BLaER1 treated with 17β-estradiol and CSF1 and Interleukin-3, amounts not matched to agents 10 nM and 100 nM (cell line): Measurements from ENCODE around the gene CTXN1.
A peak's percentile ranks its signal among the peaks of the same experiment; 100 is the strongest.
"Not testable (repeated sequence)": the region's sequence is repeated elsewhere in the genome, so short reads cannot be mapped to it uniquely, and the experiment has no call there.

ENCODE experiments used
- H3K27ac ChIP-seq, 11 experiments: shearing (Covaris generic); formaldehyde crosslinking; 2 replicates each; pipeline ENCODE4 v1.8.1; 2022
- H3K27me3 ChIP-seq, 11 experiments: shearing (Covaris generic); formaldehyde crosslinking; 2 replicates each; pipeline ENCODE4 v1.8.1; 2022
- H3K36me3 ChIP-seq, 11 experiments: shearing (Covaris generic); formaldehyde crosslinking; 2 replicates each; pipeline ENCODE4 v1.8.1; 2022
- H3K4me1 ChIP-seq, 10 experiments: shearing (Covaris generic); formaldehyde crosslinking; 2 replicates each; pipeline ENCODE4 v1.8.1; 2022
- H3K4me2 ChIP-seq, 11 experiments: shearing (Covaris generic); formaldehyde crosslinking; 2 replicates each; pipeline ENCODE4 v1.8.1; 2022
- H3K4me3 ChIP-seq, 10 experiments: shearing (Covaris generic); formaldehyde crosslinking; 2 replicates each; pipeline ENCODE4 v1.8.1; 2022
- H3K9ac ChIP-seq, 11 experiments: shearing (Covaris generic); formaldehyde crosslinking; 2 replicates each; pipeline ENCODE4 v1.8.1; 2022
- H3K9me3 ChIP-seq, 11 experiments: shearing (Covaris generic); formaldehyde crosslinking; replicated peaks in 1 of 11; 2 replicates each; pipeline ENCODE4 v1.8.1; 2022
- H4K20me1 ChIP-seq, 11 experiments: shearing (Covaris generic); formaldehyde crosslinking; 2 replicates each; pipeline ENCODE4 v1.8.1; 2022
- Cebpa-rat ChIP-seq, 11 experiments: shearing (Covaris generic); IDR thresholded peaks; 2 replicates each; pipeline ENCODE4 v1.8.1; 2022

The CTXN1 gene

GRCh38 chr19:7968008-7968795, 42.3 kb upstream of the CTXN1 start:
- Histone ChIP-seq H4K20me1 (peaks cover 13 to 99% (median 67%) of the 10 kb centered on the region in 11 experiments; a peak in 21 of 22 replicates), H3K9ac (peak overlapping the region in 1 of 11 experiments; percentile 21; a peak in 3 of 22 replicates), H3K36me3 (peaks cover 83 to 100% (median 99%) of the 10 kb centered on the region in 11 experiments), H3K4me2 (no peak overlapping the region), H3K9me3 (no peaks in the 10 kb centered on the region), H3K4me3 (no peak overlapping the region), H3K27ac (peak overlapping the region in 1 of 11 experiments; percentile 19; a peak in 2 of 22 replicates), H3K4me1 (no peaks in the 10 kb centered on the region), H3K27me3 (no peaks in the 10 kb centered on the region)
- no peak for TF ChIP-seq Cebpa-rat (IDR thresholded peaks at IDR 0.05)

- Histone ChIP-seq H4K20me1 (peaks cover 3 to 98% (median 59%) of the 10 kb centered on the region in 11 experiments; a peak in 21 of 22 replicates), H3K4me3 (no peak overlapping the region), H3K4me2 (no peak overlapping the region), H3K27me3 (no peaks in the 10 kb centered on the region), H3K36me3 (peaks cover 87 to 100% (median 100%) of the 10 kb centered on the region in 11 experiments), H3K9me3 (no peaks in the 10 kb centered on the region), H3K9ac (no peak overlapping the region), H3K27ac (no peak overlapping the region), H3K4me1 (no peaks in the 10 kb centered on the region)
- TF ChIP-seq Cebpa-rat (IDR thresholded peaks at IDR 0.05), result no peak
Observed at GRCh38 chr19:7965921-7966665, 40.2 kb upstream of the CTXN1 start.

- Histone ChIP-seq H3K36me3 (peaks cover 92 to 100% (median 100%) of the 10 kb centered on the region in 11 experiments), H3K4me2 (no peak overlapping the region), H3K27ac (no peak overlapping the region), H3K4me3 (no peak overlapping the region), H4K20me1 (peaks cover 0 to 98% (median 51%) of the 10 kb centered on the region in 11 experiments; a peak in 19 of 22 replicates), H3K27me3 (no peaks in the 10 kb centered on the region), H3K9me3 (no peaks in the 10 kb centered on the region), H3K9ac (0 out of 22 replicates have a peak overlapping the region, but pooled peaks of 1 of the 11 experiments have one; percentile 4), H3K4me1 (no peaks in the 10 kb centered on the region)
- TF ChIP-seq Cebpa-rat (IDR thresholded peaks at IDR 0.05), result no peak
Observed at GRCh38 chr19:7965259-7965841, 39.4 kb upstream of the CTXN1 start.

GRCh38 chr19:7963566-7963965, 37.6 kb upstream of the CTXN1 start:
- Histone ChIP-seq H3K27me3 (no peaks in the 10 kb centered on the region), H3K27ac (no peak overlapping the region), H4K20me1 (peaks cover 0 to 92% (median 36%) of the 10 kb centered on the region in 11 experiments; a peak in 16 of 22 replicates), H3K4me2 (no peak overlapping the region), H3K9me3 (no peaks in the 10 kb centered on the region), H3K9ac (no peak overlapping the region), H3K36me3 (peaks cover 91 to 99% (median 94%) of the 10 kb centered on the region in 11 experiments), H3K4me3 (no peak overlapping the region), H3K4me1 (peaks cover 0 to 13% (median 9%) of the 10 kb centered on the region in 10 experiments; a peak in 13 of 20 replicates)
- TF ChIP-seq Cebpa-rat (IDR thresholded peaks at IDR 0.05), result no peak

DNA sequence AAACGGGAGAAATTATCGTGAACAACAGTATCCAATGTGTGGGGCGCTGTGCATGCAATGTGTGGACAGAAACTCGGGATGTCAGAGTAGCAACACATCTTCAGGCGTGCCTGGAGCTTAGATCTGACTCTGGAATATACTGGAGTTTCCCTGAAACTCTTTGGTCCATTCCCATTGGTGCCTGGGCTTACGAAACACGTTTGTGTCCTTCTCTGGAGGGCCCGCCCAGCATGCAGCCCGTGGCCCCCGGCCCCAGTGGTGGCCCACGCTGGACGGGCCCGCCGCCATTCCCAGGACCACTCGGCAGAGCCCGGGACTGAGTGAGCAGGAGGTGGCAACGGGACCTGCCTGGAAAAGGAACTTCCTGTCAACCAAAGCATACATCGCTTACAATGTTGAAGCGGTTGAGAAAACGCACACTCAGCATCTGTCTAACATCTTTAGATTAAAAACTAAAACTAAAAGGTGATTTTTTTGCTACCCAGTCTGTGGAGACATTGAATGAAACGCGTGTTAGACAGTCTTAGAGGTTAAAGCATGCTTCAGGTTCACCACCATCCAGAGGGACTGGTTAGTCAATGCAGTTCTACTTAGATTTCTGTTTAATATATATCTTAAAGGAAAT, 36.8 kb upstream of the CTXN1 start:
- Histone ChIP-seq H3K27me3 (no peaks in the 10 kb centered on the region), H3K36me3 (peaks cover 90 to 99% (median 94%) of the 10 kb centered on the region in 11 experiments), H3K4me3 (no peak overlapping the region), H3K9me3 (no peaks in the 10 kb centered on the region), H3K27ac (no peak overlapping the region), H4K20me1 (peaks cover 0 to 91% (median 36%) of the 10 kb centered on the region in 11 experiments; a peak in 14 of 22 replicates), H3K4me1 (peaks cover 0 to 19% (median 11%) of the 10 kb centered on the region in 10 experiments; a peak in 16 of 20 replicates), H3K4me2 (no peak overlapping the region), H3K9ac (no peak overlapping the region)
- no peak for TF ChIP-seq Cebpa-rat (IDR thresholded peaks at IDR 0.05)

- Histone ChIP-seq H3K4me2 (no peak overlapping the region), H3K9me3 (no peaks in the 10 kb centered on the region), H4K20me1 (peaks cover 0 to 89% (median 38%) of the 10 kb centered on the region in 11 experiments; a peak in 14 of 22 replicates), H3K4me1 (peaks cover 0 to 24% (median 17%) of the 10 kb centered on the region in 10 experiments; a peak in 18 of 20 replicates), H3K27ac (no peak overlapping the region; a peak in 1 of 22 replicates), H3K27me3 (no peaks in the 10 kb centered on the region), H3K36me3 (peaks cover 85 to 98% (median 92%) of the 10 kb centered on the region in 11 experiments), H3K9ac (no peak overlapping the region), H3K4me3 (no peak overlapping the region)
- peak in 2 of 11 experiments; percentile 27 to 64; a peak in 3 of 22 replicates for TF ChIP-seq Cebpa-rat (IDR thresholded peaks at IDR 0.05)
Observed at GRCh38 chr19:7961920-7962626, 36.1 kb upstream of the CTXN1 start.

- H3K9me3 ChIP-seq, H3K27ac ChIP-seq, H3K27me3 ChIP-seq, H3K4me3 ChIP-seq, H3K9ac ChIP-seq, H3K4me2 ChIP-seq: not testable (repeated sequence)
- Histone ChIP-seq H3K4me1 (peaks cover 0 to 24% (median 17%) of the 10 kb centered on the region in 10 experiments; a peak in 18 of 20 replicates), H3K36me3 (peaks cover 75 to 93% (median 85%) of the 10 kb centered on the region in 11 experiments), H4K20me1 (peaks cover 0 to 80% (median 29%) of the 10 kb centered on the region in 11 experiments; a peak in 13 of 22 replicates)
Observed at GRCh38 chr19:7961082-7961481, 35.1 kb upstream of the CTXN1 start.

DNA sequence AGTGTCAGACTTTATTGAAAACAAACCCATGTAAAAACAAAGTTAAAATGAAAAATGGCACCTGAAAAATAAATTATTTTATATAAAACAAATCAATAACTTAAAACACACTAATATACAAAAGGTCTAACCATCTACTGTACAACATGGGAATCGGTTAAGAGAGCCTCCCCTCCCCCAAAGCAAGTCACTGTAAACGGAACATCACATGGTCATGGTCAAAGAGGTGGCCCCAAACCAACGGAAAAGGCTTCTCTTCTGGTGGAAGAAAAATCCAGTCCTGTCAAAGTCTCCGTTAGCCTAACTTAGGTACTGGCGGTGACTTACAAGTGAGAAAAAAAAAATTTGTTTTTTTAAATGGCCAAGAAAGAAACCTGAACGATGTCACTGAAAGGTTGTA, 33.3 kb upstream of the CTXN1 start:
- Histone ChIP-seq H3K4me1 (peaks cover 0 to 26% (median 17%) of the 10 kb centered on the region in 10 experiments; a peak in 18 of 20 replicates), H3K9ac (peak overlapping the region in 1 of 11 experiments; percentile 5; a peak in 1 of 22 replicates), H3K27me3 (no peaks in the 10 kb centered on the region), H3K9me3 (no peaks in the 10 kb centered on the region), H3K4me3 (no peak overlapping the region), H3K36me3 (peaks cover 57 to 78% (median 66%) of the 10 kb centered on the region in 11 experiments), H4K20me1 (peaks cover 0 to 61% (median 19%) of the 10 kb centered on the region in 11 experiments; a peak in 12 of 22 replicates), H3K27ac (0 out of 22 replicates have a peak overlapping the region, but pooled peaks of 1 of the 11 experiments have one; percentile 3), H3K4me2 (peak overlapping the region in 4 of 11 experiments; percentile 3 to 47 (median 13); a peak in 3 of 22 replicates)
- no peak for TF ChIP-seq Cebpa-rat (IDR thresholded peaks at IDR 0.05)
